Inflammatory macrophage treated with lipopolysaccharide for 1 hour (primary cell): ENCODE data around the gene ORM1.

Experiments
- DNase-seq, 2 donors: peaks; one replicate each; pipeline ENCODE4 v3.0.0-alpha.2; 2020 to 2022

Gene ORM1

DNA sequence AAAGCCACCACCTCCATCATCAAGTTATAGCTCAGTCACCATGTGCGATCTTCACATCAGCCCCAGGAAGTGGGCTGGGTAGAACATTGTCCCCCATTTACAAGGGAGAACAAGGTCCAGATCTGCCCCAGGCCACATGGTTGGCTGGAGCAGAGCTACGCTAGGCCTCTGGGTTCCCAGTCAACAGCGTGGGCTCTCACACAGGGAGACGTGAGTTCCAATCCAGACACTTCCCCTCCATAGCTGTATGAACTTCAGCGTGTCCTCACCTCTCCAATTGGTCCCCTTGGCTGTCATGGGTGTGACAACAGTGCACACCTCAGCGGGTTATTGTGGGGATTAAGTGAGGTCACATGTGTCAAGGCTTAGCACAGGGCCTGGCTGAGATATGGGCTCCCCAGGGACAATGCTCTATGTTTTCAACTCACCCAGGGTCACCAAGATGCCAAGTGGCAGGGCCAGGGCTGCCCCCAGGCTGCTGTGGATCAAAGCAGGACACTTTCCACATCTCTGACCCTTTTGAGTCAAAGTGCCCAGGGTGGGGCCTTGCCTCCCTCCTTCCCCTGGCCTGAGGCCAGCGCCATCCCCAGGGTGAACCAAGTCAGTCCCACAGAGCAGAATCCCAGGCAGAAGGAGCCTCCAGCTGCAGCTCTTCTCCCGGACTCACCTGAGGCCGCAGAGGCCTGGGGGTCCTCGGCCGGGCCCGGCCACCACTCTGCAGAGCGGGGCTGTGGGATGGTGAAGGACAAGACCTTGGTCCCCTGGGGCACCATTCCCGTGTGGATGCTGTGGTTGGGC lies 45.1 kb downstream of the ORM1 start:
- DNase-seq: no peak

DNA sequence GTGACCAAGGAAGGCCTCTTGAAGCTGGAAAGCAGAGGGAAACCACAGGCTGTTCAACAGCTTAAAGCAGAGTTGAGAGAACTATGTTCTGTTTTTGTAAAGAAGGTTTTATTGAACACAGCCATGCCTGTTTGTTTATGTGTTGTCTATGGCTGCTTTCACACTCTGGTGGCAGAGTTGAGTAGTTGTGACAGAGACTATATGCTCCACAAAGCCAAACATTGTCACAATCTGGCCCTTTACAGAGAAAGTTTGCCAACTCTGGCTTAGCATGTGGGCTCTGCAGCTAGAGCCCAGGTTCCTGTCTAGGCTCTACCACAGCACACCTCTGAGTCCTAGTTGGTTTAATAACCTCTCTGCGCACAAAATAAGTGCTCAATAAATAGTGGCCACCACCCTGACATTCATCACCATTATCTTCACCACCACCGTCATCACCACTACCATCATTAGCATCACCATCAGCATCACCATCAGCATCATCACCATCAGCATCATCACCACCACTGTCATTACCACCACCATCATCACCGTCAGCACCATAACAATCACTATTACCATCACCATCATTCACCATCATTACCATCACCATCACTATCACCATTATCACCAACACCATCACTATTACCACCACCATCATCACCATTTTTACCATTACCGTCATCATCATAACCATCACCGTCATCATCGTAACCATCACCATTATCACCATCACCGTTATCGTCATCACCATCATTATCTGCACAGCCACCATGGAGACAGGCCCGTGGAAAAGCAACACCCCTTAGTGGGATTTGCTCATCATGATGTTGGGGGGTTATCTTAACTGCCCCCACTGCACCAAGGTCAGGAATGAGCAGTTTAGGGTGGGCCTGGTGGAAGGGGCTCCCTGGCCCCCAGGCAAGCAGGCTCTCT lies 46.6 kb downstream of the ORM1 start:
- DNase-seq: no peak

DNA sequence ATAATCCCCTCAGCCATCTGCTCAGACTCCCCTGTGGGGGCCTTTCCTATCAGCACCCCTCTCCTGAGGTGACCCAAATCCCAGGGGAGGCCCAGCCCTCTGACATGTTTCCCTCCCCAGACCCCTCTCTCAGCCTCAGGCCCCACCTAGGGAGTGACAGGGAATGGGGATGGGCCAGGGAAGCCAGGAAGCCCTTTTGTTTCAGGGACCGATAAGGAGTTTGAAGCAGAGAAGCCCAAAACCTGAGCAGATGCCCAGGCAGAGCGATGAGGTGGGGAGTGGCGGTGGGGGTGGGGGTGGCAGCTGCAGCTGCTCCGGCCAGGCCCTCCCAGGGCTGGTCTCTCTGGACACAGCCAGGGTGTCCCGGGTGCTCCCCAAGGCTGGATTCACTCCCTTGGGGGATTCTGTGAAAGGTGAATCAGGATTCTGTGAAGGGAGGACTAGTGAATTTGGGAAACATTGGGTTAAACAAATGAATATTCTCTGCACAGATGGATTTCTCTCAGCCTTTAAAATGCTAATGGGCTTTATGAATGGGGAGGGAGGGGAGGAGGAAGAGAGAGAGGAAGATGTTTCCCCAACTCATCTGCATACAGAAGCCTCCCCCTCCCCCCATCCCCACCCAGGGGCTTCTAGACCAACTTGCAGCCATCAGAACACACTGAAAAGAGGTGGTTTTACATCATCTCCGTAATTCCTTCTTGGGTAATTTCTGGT lies 47.5 kb downstream of the ORM1 start:
- no peak for DNase-seq

DNA sequence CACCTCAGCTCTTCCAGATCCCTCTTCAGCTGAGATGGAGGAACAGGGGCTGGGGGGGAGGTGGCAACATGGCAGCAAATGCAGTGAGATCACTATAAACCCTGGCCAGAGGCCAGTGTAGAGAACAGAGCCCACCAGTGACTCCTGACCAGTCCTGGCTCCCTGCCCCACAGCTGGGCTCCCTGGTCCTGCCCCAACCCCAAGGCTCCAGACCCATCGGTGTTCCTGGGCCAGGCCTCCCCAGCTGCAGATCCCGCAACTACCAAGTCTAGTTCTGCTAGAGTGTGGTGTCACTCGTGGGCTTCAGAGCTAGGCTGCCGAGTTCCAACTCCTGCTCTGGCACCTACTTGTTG lies 48.0 kb downstream of the ORM1 start:
- no peak for DNase-seq

DNA sequence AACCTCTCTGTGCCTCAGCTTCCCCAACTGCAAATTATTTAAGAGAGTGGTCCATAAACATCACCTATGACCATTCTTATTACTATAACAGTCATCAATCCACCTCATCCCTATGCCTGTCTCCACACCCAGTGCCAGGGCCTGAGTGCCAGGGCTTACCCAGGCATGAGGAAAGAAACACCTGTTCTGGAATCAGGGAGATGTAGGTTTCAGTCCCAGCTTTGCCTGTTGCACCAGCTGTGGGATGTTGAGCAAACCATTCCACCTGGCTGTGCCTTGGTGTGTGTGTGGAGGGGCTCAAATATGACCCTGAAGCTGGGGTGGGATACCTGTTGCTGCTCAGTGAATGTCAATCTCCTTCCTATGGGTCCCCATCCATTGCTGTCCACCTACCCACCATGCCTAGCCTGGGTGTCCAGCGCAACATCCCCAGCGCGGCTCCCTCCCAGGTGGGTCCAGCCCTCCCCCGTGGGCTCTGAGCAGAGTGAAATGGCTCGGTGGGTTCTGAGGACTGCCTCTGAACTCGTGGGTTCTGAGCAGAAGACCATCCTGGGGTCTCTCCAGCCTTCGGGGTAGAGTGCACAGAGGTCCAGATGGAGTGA lies 48.5 kb downstream of the ORM1 start:
- no peak for DNase-seq

DNA sequence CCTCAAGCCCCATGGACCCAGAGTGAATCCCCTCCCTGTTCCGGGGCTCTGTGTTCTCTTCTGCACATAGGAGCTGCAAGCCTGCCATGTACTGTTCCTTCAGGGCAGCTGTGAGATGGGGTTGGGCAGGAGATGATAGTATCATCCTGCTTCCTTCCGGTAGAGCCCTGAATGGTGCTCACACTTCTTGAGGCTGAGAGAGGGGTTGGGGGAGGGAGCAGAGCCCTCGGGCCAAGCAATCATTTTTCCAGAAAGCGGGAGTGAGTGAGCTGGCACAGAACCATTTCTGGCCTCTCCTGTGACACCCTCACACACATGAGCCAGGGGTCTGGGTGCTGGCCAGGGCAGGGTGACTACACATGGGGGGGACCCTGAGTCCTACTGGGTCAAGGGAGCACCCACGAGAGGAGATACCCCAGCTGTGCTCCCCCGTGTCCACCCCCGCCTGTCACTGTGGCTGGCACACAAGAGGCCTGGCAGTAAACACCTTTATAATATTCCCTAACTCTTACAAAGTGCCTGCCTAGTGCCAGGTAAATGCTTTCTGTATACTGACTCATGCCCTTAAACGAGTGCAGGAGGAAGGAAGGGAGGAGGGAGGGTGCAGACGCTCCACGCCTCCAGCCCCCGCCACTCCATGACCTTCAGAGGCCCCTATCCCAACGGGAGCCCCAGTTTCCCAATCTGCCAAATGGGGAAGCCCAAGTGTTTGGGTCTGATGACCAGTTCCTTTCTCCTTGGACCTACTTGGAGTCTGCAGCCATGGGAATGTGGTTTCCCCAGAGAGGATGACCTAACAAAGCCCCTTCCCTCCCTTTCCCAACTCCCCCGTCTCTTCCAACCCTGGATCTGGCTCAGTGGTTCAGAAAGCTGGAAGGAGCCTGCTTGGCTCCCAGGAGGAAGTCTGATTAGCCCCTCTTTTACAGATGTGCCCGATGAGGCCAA lies 49.3 kb downstream of the ORM1 start:
- DNase-seq: peak; percentile 64 to 91

DNA sequence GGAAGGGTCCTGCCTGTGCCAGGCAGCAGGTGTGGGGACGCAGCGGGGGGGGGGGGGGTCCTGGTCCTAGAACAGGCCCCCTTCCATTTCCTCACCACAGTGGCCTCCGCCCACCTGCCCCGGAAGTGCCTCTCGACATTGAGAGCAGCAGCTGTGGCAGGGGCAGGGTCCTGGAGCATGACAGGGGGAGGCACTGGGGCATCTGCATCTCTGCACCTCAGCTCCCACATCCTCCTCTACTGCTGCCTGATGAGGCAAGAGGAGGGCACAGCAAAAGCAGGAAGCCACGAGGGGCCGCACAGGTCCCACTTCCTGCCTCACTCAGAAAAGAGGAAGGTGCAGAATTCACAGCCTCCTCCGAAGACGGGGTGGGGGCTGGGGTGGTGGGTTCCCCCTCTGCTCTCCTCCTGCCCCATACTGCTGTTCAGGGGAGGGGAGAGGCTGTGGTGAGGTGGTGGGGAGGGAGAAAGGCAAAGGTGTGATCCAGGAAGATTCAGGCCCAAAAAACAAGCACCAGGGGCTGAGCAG lies 50.1 kb downstream of the ORM1 start:
- DNase-seq: peak; percentile 64 to 86

DNA sequence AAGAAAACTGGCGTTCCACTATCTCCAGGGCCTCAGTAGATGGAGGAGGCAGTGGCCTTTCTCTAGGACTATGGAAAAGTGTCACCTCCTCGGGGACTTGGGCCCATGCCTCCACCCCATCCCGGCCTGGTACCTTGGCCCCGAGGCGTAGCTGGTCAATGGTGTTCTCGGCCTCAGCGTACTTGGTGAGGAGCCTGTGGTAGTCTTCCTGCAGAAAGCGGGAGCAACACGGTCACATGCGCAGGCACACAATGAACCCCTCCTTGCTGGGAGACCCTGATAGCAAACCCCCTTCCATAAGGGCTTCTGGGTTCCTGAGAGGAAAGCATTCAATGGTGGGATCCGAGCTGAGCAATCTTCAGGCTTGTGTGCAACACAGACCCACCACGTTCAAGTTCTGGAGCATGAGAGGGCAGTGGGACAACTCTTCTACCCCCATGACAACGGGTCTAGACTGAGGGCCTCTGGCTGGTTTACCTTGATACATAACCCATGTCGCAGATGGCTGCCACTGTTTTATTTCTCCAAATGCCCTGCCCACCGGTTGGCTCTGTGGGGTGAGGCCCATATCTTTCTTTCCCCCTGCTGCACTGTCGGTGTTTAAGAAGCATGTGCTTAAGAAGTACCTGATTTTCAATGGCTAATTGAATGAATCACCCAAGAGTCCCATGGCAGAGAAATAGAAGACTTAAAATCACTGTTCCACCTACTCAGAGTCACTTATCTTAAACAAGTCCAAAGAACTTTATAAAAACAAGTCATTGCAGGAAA lies 51.2 kb downstream of the ORM1 start:
- DNase-seq: no peak

DNA sequence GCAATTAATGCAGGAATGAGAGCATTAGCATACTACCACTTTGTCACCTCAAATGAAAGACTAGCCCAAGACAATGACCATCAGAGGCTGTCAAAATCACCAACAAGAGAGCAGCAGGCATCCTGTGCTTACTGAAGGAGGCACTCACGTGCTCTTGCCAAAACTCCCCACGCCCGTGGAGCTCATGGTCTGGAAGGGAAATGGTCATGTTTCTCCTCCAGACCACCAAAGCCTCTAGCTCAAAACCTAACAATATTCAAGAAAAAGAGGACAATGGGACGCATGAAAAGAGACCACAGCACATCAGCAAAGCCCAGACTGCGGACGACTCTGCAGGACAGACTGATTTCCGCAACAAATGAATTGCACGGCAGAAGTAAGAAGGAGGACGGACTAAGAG lies 52.0 kb downstream of the ORM1 start:
- no peak for DNase-seq

DNA sequence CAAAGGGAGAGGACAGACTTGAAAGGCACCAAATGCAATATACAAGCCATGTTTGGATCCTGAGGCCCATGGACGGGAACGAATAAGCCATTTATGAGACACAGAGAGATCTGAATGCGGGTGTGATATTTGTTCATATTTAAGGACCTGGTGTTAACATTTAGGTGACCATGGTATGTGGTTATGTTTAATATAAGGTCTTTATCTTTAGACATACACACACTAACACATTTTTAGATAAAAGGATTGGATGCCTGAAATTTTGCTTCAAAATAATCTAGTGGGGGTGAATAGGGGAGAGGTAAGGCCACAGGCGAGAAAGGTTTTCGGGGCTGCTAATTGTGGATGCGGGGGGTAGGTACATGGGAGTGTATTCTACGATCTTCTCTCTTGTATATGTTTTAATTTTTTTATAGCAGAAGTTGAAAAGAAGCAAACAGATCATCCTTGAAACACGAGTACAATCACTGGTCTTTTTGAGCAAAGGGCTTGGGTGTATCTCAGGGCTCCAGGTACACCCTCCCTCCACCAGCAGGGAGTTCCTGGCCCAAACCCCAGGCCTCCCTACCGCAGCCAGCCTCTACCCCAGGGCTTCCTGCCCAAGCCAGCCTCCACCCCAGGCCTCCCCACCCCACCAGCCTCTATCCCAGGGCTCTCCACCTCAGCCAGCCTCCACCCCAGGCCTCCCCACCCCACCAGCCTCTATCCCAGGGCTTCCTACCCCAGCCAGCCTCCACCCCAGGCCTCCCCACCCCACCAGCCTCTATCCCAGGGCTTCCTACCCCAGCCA lies 52.7 kb downstream of the ORM1 start:
- DNase-seq: no peak
